GM12873 (cell line): Measurements from ENCODE around the gene BLMH.

Experiments
- TF ChIP-seq, protein P1 (sequence below): IDR thresholded peaks from 2 replicates; pipeline ENCODE4 v1.5.1; 2012; ENCODE audit warnings: low read depth, mild to moderate bottlenecking, moderate library complexity, low read length, control low read depth; ENCODE audit not compliant: insufficient read depth; ENCODE audit errors: missing control alignments

BLMH gene

DNA sequence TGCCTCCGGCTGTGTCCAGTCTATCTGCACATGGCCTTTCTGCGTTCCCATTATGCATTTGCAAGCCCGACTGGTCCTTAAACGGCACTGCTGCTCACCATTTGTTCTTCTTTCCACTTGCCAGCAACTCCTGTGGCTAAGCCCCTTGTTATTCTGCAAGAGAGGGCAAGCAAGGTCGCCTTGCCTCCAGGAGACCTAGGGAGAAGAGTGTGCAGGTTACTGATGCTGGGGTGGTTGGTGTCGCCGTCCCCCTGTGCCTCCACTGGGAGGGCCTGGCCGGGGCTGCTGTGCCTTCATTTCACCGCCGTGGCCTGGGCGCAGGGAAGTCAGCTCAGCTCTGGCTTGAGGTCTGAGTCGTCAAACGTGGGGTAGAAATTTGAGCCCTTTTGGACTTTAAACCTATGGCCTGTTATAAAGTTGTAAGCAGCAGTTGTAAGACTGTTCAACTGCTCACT, 69.0 kb downstream of the BLMH start:
- TF ChIP-seq, protein P1, sequence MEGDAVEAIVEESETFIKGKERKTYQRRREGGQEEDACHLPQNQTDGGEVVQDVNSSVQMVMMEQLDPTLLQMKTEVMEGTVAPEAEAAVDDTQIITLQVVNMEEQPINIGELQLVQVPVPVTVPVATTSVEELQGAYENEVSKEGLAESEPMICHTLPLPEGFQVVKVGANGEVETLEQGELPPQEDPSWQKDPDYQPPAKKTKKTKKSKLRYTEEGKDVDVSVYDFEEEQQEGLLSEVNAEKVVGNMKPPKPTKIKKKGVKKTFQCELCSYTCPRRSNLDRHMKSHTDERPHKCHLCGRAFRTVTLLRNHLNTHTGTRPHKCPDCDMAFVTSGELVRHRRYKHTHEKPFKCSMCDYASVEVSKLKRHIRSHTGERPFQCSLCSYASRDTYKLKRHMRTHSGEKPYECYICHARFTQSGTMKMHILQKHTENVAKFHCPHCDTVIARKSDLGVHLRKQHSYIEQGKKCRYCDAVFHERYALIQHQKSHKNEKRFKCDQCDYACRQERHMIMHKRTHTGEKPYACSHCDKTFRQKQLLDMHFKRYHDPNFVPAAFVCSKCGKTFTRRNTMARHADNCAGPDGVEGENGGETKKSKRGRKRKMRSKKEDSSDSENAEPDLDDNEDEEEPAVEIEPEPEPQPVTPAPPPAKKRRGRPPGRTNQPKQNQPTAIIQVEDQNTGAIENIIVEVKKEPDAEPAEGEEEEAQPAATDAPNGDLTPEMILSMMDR, result no peak

DNA sequence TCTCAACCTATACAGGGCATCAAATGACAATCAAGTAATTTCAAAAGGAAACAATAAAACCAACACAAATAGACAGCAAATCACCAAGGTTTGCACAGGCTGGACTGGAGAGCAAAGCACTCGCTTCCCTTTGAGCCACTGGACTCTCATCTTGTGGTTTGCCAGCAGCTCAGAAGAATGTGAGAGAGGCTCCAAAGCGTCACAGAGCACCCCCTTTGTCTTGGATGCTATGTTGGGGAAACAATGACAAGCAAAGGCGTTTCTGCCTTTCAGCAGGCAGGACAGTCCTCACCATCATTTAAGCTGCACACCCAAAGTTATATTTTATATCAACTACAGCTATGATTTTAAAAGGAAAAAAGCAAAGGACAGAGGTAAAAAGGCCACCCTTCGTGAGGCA, 69.5 kb downstream of the BLMH start:
- TF ChIP-seq, protein P1, result no peak

DNA sequence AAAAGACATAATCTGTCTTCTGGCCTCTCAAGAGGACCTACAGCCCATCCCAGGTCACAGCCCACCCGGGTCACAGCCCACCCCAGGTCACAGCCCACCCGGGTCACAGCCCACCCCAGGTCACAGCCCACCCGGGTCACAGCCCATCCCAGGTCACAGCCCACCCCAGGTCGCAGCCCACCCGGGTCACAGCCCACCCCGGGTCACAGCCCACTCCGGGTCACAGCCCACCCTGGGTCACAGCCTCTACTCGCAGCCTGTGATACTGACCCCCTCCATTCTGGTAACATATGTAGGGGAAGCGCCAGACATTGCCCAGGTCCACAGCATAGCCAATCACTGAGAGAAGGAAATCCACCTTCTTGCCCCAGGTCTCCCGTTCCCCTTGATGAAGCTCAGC, 70.4 kb downstream of the BLMH start:
- TF ChIP-seq, protein P1, result no peak

- TF ChIP-seq, protein P1, result no peak
Observed at GRCh38 chr17:30220414-30220813, 71.3 kb downstream of the BLMH start.

DNA sequence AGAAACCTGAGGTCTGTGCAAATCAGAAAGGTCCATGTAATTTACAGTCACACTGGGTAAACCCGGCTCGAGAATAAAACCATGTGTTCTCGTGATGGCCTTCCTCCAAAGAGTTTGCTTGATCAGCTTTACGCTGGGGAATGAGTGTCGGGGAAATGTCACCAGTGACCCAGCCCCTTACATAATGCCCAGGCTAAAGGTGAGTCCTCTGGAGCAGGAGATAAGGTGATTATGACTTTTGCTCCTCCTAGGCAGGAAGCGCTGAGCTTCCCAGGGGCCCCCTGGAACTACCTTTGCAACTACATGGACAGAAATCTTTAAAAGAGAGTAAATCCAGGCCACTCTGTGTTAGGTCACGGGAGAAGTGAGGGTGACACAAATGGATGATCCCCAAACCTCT, 71.9 kb downstream of the BLMH start:
- TF ChIP-seq, protein P1, result no peak

DNA sequence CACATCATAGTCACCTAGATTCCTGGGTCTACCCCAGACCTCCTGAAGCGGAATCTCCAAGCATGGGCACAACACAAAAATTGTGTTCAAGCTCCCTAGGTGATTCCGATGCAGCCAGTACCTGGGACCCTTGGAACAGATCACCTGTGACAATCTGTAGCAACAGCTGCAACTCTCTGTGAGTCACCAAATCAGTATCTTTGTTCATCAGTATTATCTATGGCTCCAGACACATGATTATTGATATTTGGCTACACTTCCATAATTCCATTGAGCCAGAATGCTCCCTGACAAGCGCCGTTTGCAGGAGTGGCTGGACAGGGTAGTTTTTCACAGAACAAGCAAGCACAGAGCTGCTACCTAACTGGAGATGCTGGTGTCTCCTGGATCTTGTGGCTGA, 72.4 kb downstream of the BLMH start:
- TF ChIP-seq, protein P1, result no peak

DNA sequence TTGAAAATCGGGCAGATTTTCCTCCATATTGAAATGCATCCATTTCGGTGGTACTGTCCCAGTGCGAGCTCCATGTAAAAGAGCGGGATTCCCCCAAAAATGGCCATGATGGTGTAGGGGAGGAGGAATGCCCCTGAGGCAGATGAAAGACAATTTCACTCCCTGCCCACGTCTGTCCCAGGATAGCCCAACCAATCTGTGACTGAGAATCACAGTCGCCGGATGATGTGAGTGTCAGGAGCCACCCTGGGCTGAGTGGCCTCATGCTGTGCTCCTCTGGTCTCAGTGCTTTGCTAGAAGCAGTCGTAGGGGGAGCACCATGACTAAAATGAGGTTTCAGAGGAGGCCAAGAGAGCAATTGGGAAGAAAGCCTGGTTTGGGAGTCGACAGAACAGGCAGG, 72.9 kb downstream of the BLMH start:
- TF ChIP-seq, protein P1, result no peak

DNA sequence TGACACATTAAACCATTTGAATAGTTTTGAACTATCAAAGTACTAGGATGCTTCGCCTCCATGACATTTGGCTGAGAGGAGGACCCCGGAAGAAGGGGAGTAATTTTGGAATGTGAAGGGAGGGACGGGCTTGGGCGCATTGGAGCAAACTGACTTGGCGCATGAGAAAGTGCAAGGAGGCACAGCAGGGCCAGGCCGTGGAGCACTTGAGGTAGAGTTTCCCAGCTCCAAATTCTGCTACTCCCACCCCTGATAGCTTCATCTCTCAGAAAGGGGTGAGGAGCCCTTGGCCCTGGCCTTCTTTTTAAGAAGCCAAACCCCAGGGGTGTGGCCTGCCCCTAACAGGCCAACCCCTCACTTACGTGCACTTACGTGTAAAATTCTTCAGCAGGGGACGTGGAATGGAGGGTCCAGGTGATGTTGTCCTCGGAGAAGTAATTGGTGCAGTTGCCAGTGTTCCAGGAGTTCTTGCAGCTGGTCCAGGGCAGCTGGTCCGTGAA, 73.9 kb downstream of the BLMH start:
- TF ChIP-seq, protein P1, result no peak
